ENCODE data around the gene CASD1. TPM values are rescaled to one million over a fixed set of nuclear protein-coding genes. Genes with fewer than 3 reads are reported as not detected.

The CASD1 gene
- total and polyA plus RNA-seq, 10 of the 15 experiments (the other 5 are each of a cell fraction or from before 2014, with no cell fraction given) = 4.0 to 18.6 (median 10.7) TPM

GRCh38 chr7:94509887-94510581 is 425 bp downstream of the CASD1 start (continued):
- no peak for TF ChIP-seq E2F4 (IDR thresholded peaks at IDR 0.05; ENCODE audit: low read depth, low read length)
- TF ChIP-seq RB1 (IDR thresholded peaks at IDR 0.05; ENCODE audit: borderline replicate concordance) = peak; percentile 88; the same call in 1 of the 2 replicates
- TF ChIP-seq ATF2 (IDR thresholded peaks at IDR 0.05; ENCODE audit: low read length) = no peak
- TF ChIP-seq SP1 (IDR thresholded peaks at IDR 0.05; ENCODE audit: low read depth, low read length) = no peak
- TF ChIP-seq EED (IDR thresholded peaks at IDR 0.05; ENCODE audit: low read depth) = no peak
- 0 out of 2 replicates have a peak, but pooled peaks have one; percentile 10 for TF ChIP-seq SMC3 (IDR thresholded peaks at IDR 0.05; ENCODE audit: borderline replicate concordance, low read length)
- no peak for TF ChIP-seq HSF1 (IDR thresholded peaks at IDR 0.05; ENCODE audit: low read depth, low read length)
- TF ChIP-seq ZBTB33 (IDR thresholded peaks at IDR 0.05) = no peak
- TF ChIP-seq ELK1 (IDR thresholded peaks at IDR 0.05; ENCODE audit: low read depth, low read length) = no peak; the same call in 1 of the 2 replicates
- peak; percentile 80 for TF ChIP-seq SMARCA5 (IDR thresholded peaks at IDR 0.05)
- TF ChIP-seq MYC (IDR thresholded peaks at IDR 0.05; ENCODE audit: insufficient read depth, insufficient read length, insufficient replicate concordance, low read length, severe bottlenecking) = no peak
- TF ChIP-seq ZZZ3 (IDR thresholded peaks at IDR 0.05; ENCODE audit: control insufficient read depth, insufficient read length, low read depth) = no peak
- TF ChIP-seq RCOR1 (conservative IDR thresholded peaks at IDR 0.05; ENCODE audit: low read depth, low read length) = no peak
- no peak for TF ChIP-seq FOS (IDR thresholded peaks at IDR 0.05; ENCODE audit: borderline replicate concordance, extremely low read depth, insufficient read length)
- no peak; the same call in 1 of the 2 replicates for TF ChIP-seq ZNF207 (IDR thresholded peaks at IDR 0.05; ENCODE audit: borderline replicate concordance)
- TF ChIP-seq TARDBP (IDR thresholded peaks at IDR 0.05; ENCODE audit: borderline replicate concordance) = no peak; the same call in none of the 2 replicates
- TF ChIP-seq SREBF1 (IDR thresholded peaks at IDR 0.05; ENCODE audit: low read length) = no peak
- no peak for TF ChIP-seq SRF (IDR thresholded peaks at IDR 0.05; ENCODE audit: low read depth in 2 of 2, low read length in 2 of 2)
- peak in 2 of 3 experiments; percentile 16 to 36; a peak in 2 of 6 replicates for TF ChIP-seq CTCF (IDR thresholded peaks at IDR 0.05 in 2 of 3, conservative IDR thresholded peaks at IDR 0.05 in 1 of 3; ENCODE audit: control insufficient read depth in 2 of 3, extremely low read depth in 1 of 3, insufficient read depth in 1 of 3, low read depth in 3 of 3, low read length in 3 of 3)
- TF ChIP-seq TAF1 (IDR thresholded peaks at IDR 0.05; ENCODE audit: borderline replicate concordance, low read depth, low read length) = peak; percentile 72; the same call in 1 of the 2 replicates
- TF ChIP-seq KAT2A (conservative IDR thresholded peaks at IDR 0.05; ENCODE audit: control insufficient read depth, low read depth, low read length) = no peak

Data from GM12878 (cell line).